ENCODE measurements around the gene N4BP2L2.

Gene N4BP2L2

DNA sequence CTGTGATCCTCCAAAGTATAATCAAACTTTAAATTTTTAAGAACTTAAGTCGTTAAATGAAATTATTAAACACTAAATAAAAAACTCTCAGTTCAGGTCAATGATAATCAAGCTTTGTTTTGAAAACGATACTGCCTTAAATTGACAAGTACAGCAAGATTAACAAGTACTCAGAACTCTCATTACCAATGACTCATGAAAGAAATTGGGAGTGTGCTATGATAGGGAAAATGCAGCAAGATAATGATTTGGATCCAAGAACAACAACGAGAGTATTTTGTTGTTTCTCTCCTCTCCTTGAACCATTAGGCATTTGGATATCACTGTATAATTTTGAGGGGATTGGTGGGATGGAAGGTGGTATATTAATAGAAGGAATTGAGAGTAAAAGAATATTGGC, 10.2 kb downstream of the N4BP2L2 start:
- DNase-seq = no peak

DNA sequence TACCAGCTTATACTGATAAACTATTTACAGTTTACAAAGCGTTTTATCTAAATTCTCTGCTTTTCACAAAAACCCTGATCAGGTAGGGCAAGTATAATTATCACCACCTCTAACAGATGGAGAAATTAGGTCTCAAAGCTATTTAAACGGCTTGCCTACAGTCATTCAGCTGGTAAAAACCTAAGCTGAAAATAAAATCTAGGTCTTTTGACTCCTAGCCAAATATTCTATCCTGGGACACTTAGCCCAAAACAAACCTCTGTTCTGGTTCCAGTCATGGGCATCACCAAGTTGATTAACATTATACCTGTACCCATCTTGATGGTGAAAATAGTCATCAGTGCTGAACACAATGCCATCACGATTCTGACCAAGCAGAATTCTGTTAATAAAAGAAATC, 11.4 kb downstream of the N4BP2L2 start:
- DNase-seq = no peak

- no peak for DNase-seq
Measured at GRCh38 chr13:32525766-32526165, 12.8 kb downstream of the N4BP2L2 start.

- no peak for DNase-seq
Measured at GRCh38 chr13:32515246-32515645, 23.3 kb downstream of the N4BP2L2 start.

GRCh38 chr13:32511482-32511881, 27.1 kb downstream of the N4BP2L2 start:
- DNase-seq = no peak

- no peak for DNase-seq
Measured at GRCh38 chr13:32504876-32505275, 33.7 kb downstream of the N4BP2L2 start.

DNA sequence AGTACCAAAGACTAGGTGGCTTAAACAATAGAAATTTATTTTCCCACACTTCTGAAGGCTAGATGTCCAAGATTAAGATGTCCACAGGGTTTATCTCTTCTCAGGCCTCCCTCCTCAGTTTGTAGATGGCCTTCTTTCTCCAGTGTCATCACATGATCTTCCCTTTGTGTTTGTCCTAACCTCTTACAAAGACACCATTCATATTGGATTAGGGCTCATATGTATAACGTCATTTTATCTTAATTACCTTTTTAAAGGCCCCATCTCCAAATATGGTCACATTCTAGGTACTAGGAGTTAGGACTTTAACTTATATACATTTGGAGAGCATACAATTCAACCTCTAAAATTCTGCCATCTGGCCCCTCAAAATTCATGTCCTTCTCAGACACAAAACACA, 34.3 kb downstream of the N4BP2L2 start:
- no peak for DNase-seq

DNA sequence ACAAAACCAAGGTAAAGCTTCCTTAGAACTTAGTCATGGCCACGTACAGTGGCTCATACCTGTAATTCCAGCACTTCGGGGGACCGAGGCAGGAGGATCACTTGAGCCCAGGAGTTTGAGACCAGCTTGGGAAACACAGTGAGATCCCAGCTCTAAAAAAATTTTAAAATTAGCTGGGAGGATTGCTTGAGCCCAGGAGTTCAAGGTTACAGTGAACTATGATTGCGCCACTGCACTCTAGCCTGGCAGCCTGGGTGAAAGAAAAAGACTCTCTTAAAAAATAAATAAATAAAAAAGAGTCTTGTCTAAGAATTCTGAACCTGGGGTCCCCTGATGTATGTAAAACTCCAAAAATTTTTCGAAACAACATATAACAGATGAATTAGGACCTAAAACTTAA, 34.9 kb downstream of the N4BP2L2 start:
- no peak for DNase-seq

DNA sequence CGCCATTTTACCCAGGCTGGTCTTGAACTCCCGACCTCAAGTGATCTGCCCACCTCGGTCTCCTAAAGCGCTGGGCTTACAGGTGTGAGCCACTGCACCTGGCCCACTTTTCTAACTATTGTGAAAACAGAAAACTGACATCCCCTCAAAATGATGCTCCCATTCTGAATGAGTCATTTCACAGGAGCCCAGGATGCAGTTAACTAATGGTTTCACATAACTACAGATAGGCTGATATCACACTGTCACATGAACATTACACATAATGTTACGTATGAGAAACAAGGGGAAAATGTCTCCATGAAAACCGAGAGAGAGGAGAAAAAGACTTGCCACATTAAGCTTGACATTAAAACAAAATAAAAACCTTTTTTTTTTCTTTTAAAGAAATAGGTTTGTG, 37.5 kb downstream of the N4BP2L2 start:
- no peak for DNase-seq

GRCh38 chr13:32499538-32500210, 38.9 kb downstream of the N4BP2L2 start:
- no peak for DNase-seq

DNA sequence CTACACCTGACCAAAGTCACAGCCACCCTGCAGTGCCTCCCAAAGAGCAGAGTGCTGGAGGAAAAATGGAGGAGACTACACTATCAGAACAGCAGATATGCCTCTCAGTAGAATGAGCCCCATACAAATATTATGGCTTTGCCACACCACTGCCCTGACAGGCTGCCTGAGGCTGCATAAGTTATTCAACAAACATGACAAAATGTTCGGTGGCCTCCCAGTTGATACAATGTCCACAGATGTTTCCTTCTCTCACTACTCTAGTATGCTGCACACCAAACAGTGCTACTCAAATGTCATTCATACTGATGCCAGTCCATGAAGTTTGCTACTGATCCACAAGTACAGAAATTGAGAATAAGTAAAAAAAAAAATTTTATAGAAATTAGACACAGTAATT, 41.0 kb downstream of the N4BP2L2 start:
- DNase-seq = no peak

GRCh38 chr13:32496599-32497160, 41.9 kb downstream of the N4BP2L2 start:
- no peak for DNase-seq

DNA sequence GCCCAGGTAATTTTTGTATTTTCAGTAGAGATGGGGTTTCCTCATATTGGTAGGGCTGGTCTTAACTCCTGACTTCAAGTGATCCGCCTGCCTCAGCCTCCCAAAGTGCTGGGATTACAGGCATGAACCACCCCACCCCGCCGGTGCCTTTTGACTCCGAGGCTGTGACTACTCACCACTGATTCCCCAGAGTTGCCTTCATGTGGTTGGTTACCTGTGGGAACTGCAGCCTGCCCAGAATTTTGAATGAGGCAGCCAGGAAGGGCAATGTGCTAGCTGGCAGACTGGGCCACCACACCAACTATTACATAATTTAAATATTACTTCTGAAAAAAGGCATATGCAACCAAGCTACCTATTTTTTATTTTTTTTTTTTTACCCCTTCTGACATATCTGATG, 42.8 kb downstream of the N4BP2L2 start:
- no peak for DNase-seq

DNA sequence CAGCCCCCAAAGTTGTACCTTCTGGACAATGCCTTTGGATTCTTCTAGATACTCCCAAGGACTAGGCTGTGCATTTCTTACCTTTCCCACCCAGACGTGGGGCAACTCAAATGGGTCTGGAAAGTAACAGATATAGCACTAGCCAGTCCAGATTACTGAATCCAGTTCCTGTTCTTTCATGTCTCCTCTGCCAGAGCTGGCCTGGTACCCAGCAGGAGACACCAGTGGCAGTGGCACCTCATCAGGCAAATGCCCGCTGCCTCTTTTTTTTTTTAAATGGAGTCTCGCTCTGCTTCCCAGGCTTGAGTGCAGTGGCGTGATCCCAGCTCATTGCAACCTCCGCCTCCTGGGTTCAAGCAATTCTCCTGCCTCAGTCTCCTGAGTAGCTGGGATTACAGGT, 43.2 kb downstream of the N4BP2L2 start:
- DNase-seq = no peak

GRCh38 chr13:32491028-32491427, 47.6 kb downstream of the N4BP2L2 start:
- no peak for DNase-seq

DNA sequence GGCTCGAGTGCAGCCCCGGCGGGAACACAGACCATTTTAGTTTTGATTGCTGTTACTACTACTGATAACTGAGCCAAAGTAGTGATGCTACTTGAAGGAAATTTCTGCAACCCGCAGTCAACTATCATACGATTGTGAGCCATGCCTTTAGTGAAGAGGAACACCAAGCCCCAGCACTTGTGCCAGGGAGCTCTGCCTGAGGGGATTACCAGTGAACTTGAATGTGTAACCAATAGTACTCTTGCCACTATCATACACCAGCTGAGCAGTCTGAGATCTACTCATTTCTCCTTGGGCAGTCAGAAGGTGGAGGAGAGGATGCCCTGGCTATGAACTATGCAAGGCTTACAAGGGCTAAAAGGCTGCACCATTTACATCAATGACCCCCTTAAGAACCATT, 61.7 kb downstream of the N4BP2L2 start:
- DNase-seq = no peak

DNA sequence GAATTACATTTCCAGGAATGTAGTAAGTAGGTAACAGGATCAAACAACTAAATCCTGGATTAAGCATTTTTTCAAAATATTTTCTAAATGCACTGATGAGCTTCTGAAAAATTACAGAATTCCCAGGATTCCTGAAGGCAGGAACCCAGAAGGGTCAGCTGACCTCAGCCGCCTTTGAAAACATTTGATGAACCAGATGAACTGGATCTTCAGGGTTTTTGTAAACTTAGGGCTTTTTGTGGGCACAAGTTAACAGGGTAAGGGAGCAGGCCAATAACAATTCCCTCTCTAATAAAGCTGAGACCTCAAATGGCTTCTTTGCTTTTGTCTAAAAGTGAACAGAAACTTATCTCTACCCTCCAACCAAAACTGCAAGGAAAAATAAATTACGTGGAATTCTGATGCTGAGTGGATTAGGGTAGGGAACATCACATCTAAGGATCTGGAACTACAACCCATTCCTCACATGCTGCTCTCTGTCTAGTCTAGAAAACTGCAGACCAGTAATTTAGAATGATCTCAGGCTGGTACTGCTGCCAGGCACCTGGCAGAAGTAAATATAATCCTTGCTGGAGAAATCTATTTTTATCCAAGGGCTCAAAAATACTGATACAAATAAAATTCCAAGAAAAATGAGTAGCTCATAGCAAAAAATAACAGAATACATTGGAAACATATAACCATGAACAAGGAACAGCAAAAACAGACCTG, 62.4 kb downstream of the N4BP2L2 start:
- no peak for DNase-seq

- no peak for DNase-seq
Measured at GRCh38 chr13:32474999-32475792, 63.4 kb downstream of the N4BP2L2 start.

- DNase-seq = no peak
Measured at GRCh38 chr13:32473650-32474049, 64.9 kb downstream of the N4BP2L2 start.

DNA sequence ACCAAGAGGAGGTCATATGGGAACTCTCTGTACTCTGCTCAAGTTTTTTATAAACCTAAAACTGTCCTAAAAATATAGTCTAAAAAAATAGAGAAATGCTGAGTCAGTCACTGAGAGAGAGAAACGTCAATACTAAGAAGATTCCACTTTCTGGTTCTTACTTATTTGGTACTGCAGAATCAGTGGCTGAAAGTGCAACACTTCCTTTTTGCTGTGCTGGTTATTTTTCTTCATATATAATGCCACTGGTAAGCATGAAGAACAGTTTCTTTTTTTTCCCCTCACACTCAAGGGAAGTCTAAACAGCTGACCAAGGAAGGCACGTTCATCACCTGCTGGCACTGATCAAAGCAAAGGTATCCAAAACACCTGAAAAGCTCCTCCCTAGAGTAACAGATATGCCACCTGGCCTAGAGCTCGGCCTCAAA, 66.4 kb downstream of the N4BP2L2 start:
- DNase-seq = no peak

- DNase-seq = no peak
Measured at GRCh38 chr13:32471187-32471922, 67.2 kb downstream of the N4BP2L2 start.

DNA sequence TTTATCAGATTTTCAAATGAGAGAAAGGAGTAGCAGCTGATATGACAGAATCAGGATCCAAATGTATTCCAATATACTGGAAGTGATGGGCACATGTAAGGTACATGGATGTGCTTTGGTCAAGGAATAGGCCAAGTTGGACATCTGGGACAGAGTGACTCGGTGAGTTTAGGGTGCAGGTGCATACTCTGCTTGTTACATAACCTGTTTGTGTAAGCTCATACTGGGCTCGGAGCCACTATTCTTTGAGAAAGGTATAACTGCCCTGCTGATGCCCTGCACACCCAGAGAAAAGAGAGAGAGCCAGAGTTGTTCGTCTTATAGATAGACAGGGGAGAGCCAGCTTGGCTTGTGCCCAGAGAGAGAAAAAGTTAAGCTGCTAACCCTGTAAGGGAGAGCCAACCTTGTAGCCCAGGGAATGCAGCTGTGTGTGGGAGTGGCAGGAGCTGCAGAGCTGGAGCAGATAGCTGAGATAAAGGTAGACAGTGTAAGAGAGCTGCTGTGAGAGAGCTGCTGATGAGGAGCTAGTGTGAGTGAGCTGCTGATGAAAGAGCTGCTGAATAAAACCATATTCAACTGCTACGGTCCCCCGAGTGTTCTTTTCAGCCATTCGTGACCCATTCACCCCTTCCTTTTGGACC, 70.0 kb downstream of the N4BP2L2 start:
- no peak for DNase-seq

Data from stimulated activated CD8-positive, alpha-beta memory T cell treated with anti-CD3 and anti-CD28 coated beads, Interleukin-4, amount 100 ng/mL, for 48 hours (primary cell).